SJSA1 (cell line): ENCODE measurements around the gene KRT16. TPM values are rescaled to one million over a fixed set of nuclear protein-coding genes. Genes with fewer than 3 reads are reported as not detected.
"Not testable (repeated sequence)": the region's sequence is repeated elsewhere in the genome, so short reads cannot be mapped to it uniquely, and the experiment has no call there.

Experiments used
- DNase-seq, 2 experiments: peaks; one replicate each; pipeline ENCODE4 v3.0.0-alpha.2; 2015 to 2020; ENCODE audit warnings: low spot score in 2 of 2, low read depth in 1 of 2
- H3K27ac ChIP-seq: fragments of 250-450 bp; sonication (Bioruptor Pico); 2 replicates; pipeline ENCODE4 v1.5.1; 2020; ENCODE audit warnings: mild to moderate bottlenecking, moderate library complexity
- H3K27me3 ChIP-seq: fragments of 250-450 bp; sonication (Bioruptor Pico); replicated peaks from 2 replicates; pipeline ENCODE4 v1.5.1; 2020; ENCODE audit warnings: mild to moderate bottlenecking, moderate library complexity
- H3K36me3 ChIP-seq: fragments of 250-450 bp; sonication (Bioruptor Pico); 2 replicates; pipeline ENCODE4 v1.5.1; 2020; ENCODE audit warnings: mild to moderate bottlenecking
- H3K4me1 ChIP-seq: fragments of 250-450 bp; sonication (Bioruptor Pico); replicated peaks from 2 replicates; pipeline ENCODE4 v1.6.1; 2021; ENCODE audit warnings: mild to moderate bottlenecking
- H3K4me3 ChIP-seq: fragments of 250-450 bp; sonication (Bioruptor Pico); 2 replicates; pipeline ENCODE4 v1.5.1; 2020; ENCODE audit warnings: mild to moderate bottlenecking
- H3K9me3 ChIP-seq: fragments of 250-450 bp; sonication (Bioruptor Pico); replicated peaks from 2 replicates; pipeline ENCODE4 v1.5.1; 2020; ENCODE audit warnings: mild to moderate bottlenecking
- total RNA-seq: library from RNA; depleted of rRNA; stranded (reverse); fragments of >200 nt; shearing (Covaris generic); gene quantifications from 2 replicates; pipeline ENCODE4 v1.2.3, GENCODE V29; 2014

The KRT16 gene
- total RNA-seq, 1 experiment from 2014 or later: 0.37 TPM

DNA sequence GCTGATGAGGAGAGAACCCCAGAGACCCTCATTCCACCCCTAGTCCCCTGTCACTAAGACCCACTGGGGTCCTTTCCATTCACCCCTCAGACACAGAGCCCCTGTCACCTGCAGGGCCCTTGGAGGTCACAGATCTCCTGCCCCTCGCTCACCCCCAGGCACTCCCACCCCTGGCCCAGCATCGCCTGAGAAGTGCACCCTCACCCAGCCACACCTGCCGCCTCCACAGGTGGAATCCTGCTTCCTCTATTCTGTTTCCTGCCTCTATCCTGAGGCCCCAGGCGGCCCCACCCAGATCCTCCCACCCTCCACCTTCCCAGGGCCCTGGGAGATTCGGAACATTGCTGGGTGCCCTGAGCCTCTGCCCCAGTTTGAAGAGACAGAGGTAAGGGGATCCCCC lies 25.6 kb upstream of the KRT16 start:
- Histone ChIP-seq H3K9me3 (no peaks in the 10 kb centered on the region), H3K27me3 (no peaks in the 10 kb centered on the region), H3K36me3 (no peaks in the 10 kb centered on the region), H3K4me1 (peaks cover 58% of the 10 kb centered on the region), H3K27ac (no peak overlapping the region), H3K4me3 (no peak overlapping the region)
- DNase-seq: no peak

- no peaks in the 10 kb centered on the region; the same call in 1 of the 2 replicates for H3K36me3 ChIP-seq
- no peak overlapping the region for H3K4me3 ChIP-seq
- no peak for DNase-seq
- peaks cover 49% of the 10 kb centered on the region for H3K4me1 ChIP-seq
- H3K9me3 ChIP-seq: no peaks in the 10 kb centered on the region
- peak overlapping the region; percentile 79 for H3K27ac ChIP-seq
- H3K27me3 ChIP-seq: no peaks in the 10 kb centered on the region
These were observed 24.1 kb upstream of the KRT16 start for GRCh38 chr17:41636652-41637051.

DNA sequence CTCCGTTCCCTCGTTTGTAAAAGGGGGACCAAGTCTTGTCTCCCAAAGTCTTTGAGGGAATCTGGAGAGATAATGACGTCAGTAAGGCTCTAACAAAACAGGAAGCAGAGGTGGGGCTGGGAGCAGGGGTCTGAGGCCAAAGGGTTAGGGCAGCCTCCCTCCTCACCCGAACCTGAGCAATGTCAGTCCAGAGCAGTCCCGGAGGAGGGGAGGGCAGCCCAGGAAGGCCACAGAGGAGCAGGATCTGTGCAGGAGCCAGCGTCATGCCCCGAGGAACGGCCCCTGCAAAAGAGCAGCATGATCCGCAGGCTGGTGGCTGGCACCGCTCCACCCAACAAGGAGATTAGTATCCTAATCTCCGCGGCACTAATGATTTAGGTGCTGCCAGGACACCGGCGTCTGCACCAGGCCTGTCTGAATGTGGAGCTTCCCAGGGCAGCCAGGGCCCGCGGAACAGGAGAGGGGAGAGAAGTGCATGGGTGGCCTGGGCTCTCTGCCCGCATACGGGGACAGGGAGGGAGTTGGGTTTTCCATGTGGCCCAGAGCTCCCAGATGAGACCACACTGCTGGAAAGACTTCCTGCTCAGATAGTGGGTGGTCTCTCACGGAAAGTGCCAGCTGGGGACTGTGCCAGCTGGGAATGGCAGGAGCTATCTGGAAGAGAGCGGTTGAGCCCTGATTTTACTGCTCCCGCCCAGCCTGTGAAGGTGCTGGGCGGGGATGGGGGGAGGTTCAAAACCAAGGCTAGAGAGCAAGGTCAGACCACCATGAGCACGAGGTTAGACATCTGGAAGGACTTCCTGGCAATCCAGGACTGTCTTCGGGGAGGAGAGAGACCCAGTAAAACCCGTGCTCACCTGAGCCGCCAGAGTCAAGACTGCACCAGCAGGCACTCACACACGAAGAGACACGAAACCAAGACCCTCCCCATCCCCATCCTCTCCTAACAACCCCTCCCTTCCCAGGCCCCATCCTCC lies 22.8 kb upstream of the KRT16 start:
- H3K36me3 ChIP-seq: no peaks in the 10 kb centered on the region; the same call in 1 of the 2 replicates
- DNase-seq: peak; percentile 99
- H3K27me3 ChIP-seq: no peaks in the 10 kb centered on the region
- peak overlapping the region; percentile 90 for H3K27ac ChIP-seq
- H3K4me3 ChIP-seq: peak overlapping the region; percentile 19
- H3K4me1 ChIP-seq: peaks cover 44% of the 10 kb centered on the region
- no peaks in the 10 kb centered on the region for H3K9me3 ChIP-seq

DNA sequence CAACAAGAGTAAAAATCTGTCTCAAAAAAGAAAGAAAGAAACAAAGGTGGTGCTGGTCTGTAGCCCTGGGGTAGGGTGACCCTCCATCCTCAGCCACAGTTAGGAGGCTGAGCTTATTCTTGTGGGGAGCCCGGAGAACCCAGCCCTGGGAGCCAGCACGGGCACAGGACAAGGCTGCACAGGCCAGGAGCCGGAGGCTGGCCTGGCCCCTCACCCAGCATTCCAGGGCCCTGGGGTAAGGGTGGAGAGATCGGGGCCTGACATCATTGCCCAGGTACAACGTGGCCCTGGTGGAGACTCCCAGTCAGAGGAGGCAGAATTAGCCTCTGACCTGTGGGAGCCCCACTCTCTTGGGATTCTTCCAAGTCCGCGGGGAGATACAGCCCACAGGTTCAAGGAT lies 22.1 kb upstream of the KRT16 start:
- Histone ChIP-seq H3K27me3 (no peaks in the 10 kb centered on the region), H3K9me3 (no peaks in the 10 kb centered on the region), H3K27ac (peak overlapping the region; percentile 90), H3K4me1 (peaks cover 37% of the 10 kb centered on the region), H3K36me3 (no peaks in the 10 kb centered on the region; the same call in 1 of the 2 replicates), H3K4me3 (peak overlapping the region; percentile 19)
- DNase-seq: no peak

GRCh38 chr17:41633556-41634199 lies 21.1 kb upstream of the KRT16 start:
- DNase-seq: no peak
- Histone ChIP-seq H3K27me3 (no peaks in the 10 kb centered on the region), H3K4me3 (no peak overlapping the region), H3K9me3 (no peaks in the 10 kb centered on the region), H3K4me1 (peaks cover 35% of the 10 kb centered on the region), H3K36me3 (no peaks in the 10 kb centered on the region; the same call in 1 of the 2 replicates), H3K27ac (peak overlapping the region; percentile 90)

GRCh38 chr17:41632482-41633105 lies 20.0 kb upstream of the KRT16 start:
- Histone ChIP-seq H3K27me3 (no peaks in the 10 kb centered on the region), H3K9me3 (no peaks in the 10 kb centered on the region), H3K4me3 (no peak overlapping the region), H3K4me1 (peaks cover 38% of the 10 kb centered on the region), H3K36me3 (no peaks in the 10 kb centered on the region; the same call in 1 of the 2 replicates), H3K27ac (no peak overlapping the region)
- DNase-seq: no peak

GRCh38 chr17:41631898-41632285 lies 19.3 kb upstream of the KRT16 start:
- H3K4me3 ChIP-seq: no peak overlapping the region
- DNase-seq: no peak
- H3K27ac ChIP-seq: no peak overlapping the region
- no peaks in the 10 kb centered on the region; the same call in 1 of the 2 replicates for H3K36me3 ChIP-seq
- H3K9me3 ChIP-seq: no peaks in the 10 kb centered on the region
- no peaks in the 10 kb centered on the region for H3K27me3 ChIP-seq
- H3K4me1 ChIP-seq: peaks cover 43% of the 10 kb centered on the region

DNA sequence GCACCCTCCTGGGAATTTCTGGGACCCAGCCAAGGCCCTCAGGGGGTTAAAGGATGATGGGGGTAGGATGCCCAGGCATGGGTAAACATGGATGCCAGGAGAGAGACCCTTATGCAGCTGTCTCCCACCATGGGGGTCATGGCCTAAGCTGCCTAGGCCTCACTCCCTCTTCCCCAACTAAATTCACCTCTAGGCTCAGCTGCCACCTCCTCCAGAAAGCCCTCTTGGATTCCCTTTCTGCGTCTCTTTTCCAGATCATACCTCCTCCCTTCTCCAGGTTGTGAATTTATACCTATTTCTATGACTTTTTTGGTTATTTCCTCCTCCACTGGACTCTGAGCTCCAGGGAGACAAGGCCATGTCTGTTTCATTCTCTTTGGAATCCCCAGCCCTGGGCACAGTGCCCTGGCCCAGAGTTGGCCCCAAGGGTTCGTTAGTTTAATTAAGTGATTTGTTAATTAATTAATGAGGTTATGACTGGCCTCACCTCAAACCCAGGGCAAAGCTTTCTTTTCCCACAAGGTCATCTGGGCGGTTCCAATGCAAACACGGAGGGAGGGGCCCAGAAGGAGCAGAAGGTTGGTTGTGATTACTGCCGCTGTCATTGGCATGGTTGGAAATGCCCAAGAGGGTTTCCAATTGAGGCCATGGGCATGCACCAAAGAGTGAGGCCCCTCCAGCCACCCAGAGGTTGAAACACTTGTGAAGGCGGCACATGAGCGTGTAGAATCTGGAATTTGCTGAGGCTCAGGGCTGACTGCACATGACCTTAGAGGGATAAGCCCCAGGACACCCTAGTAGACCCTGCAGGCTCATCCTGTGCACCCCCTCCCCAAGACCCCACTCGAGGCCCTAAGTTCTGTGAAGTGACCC lies 18.7 kb upstream of the KRT16 start:
- no peak overlapping the region for H3K4me3 ChIP-seq
- no peaks in the 10 kb centered on the region; the same call in 1 of the 2 replicates for H3K36me3 ChIP-seq
- H3K9me3 ChIP-seq: no peaks in the 10 kb centered on the region
- DNase-seq: no peak
- no peak overlapping the region for H3K27ac ChIP-seq
- no peaks in the 10 kb centered on the region for H3K27me3 ChIP-seq
- peaks cover 43% of the 10 kb centered on the region for H3K4me1 ChIP-seq

DNA sequence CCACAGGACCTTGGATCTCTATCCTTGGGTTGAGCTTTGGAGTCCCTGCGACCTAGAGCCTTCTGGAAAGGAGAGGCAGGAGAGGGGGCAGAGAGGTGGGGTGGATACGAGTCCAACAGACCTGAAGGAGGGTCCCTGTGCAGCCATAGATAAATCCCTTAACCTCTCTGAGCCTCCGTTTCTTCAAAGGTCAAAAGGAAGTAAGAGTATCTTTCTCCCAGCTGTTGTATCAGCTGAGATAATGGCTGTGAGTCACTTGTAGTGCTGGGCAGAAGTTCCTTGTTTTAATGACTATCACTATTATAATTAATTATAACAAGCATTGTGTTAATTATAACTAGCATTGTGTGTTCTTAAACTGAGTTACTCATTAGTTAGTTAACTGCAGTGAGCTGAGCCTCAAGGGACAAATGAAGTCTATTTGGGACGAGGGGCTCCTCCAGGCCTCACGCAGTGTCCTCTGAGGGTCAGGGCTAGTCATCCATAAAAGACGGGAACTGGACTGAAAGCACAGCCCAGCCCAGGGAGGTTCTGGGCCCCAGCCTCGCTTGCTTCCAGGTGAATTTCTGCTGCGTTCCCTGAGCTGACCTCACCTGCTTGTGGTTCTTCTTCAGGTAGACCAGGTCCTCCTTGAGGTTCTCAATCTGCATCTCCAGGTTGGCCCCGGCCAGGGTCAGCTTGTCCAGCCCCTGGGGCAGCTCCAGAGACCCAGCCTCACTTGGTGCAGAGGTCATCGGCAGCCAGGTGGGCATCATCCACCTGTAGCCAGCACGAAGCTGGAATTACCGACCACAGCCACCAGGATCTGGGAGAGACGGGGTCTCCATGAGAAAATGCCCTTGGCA lies 17.5 kb upstream of the KRT16 start:
- H3K9me3 ChIP-seq: no peaks in the 10 kb centered on the region
- no peaks in the 10 kb centered on the region; the same call in 1 of the 2 replicates for H3K36me3 ChIP-seq
- no peak for DNase-seq
- no peak overlapping the region for H3K27ac ChIP-seq
- no peaks in the 10 kb centered on the region for H3K27me3 ChIP-seq
- H3K4me3 ChIP-seq: no peak overlapping the region
- peaks cover 45% of the 10 kb centered on the region for H3K4me1 ChIP-seq

DNA sequence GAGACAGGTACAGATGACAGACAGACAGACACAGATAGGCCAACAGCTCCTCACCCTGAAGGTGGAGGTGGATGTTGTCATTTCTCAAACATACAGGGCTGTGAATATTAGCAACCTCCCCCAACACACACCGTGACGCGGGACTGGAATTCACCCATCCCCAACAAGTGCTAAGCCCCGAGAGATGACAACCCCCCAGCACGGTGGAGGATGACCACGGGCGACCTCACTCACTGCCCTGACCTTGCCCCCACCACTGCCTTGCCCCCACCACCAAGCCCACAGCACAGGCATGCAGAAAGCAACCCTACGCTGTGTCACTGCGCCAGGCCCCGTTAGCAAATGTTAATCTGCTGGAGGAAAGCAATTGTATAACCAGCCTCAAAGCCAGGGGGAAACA lies 16.7 kb upstream of the KRT16 start:
- DNase-seq: no peak
- no peaks in the 10 kb centered on the region; the same call in 1 of the 2 replicates for H3K36me3 ChIP-seq
- no peak overlapping the region for H3K4me3 ChIP-seq
- H3K9me3 ChIP-seq: no peaks in the 10 kb centered on the region
- H3K4me1 ChIP-seq: peaks cover 40% of the 10 kb centered on the region
- H3K27me3 ChIP-seq: no peaks in the 10 kb centered on the region
- H3K27ac ChIP-seq: no peak overlapping the region

GRCh38 chr17:41628621-41629255 lies 16.2 kb upstream of the KRT16 start:
- not testable (repeated sequence) for DNase-seq, H3K9me3 ChIP-seq, H3K36me3 ChIP-seq, H3K27me3 ChIP-seq, H3K27ac ChIP-seq, H3K4me3 ChIP-seq
- peaks cover 34% of the 10 kb centered on the region for H3K4me1 ChIP-seq

DNA sequence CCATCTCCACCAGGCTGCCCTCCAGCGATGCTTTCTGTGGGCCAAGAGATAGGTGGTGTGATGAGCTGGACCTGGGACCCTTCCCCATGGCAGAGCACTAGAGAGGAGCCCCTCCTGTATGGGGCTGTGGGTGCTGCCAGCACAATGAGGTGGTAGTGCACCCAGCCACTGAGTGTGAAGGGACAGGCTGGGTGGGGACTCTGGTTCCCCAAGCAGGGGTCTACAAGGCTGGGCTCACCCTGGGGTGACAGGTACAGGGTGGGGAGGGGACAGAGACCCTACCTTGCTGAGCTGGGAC lies 15.5 kb upstream of the KRT16 start:
- not testable (repeated sequence) for H3K36me3 ChIP-seq, DNase-seq, H3K4me3 ChIP-seq, H3K9me3 ChIP-seq, H3K27me3 ChIP-seq, H3K27ac ChIP-seq
- H3K4me1 ChIP-seq: peaks cover 31% of the 10 kb centered on the region
